ENCODE data around the gene MAB21L2.

MAB21L2 gene

GRCh38 chr4:150625033-150625432 lies 43.1 kb downstream of the MAB21L2 start:
- DNase-seq, result no peak

- no peak for DNase-seq
These were observed 46.1 kb downstream of the MAB21L2 start for GRCh38 chr4:150628073-150628472.

GRCh38 chr4:150632639-150633038 lies 50.7 kb downstream of the MAB21L2 start:
- DNase-seq, result no peak
